Stimulated activated CD8-positive, alpha-beta memory T cell treated with anti-CD3 and anti-CD28 coated beads, Interleukin-15, amount 100 ng/mL, for 4 hours (primary cell): ENCODE data around the gene B4GALT6.

Experiments
- DNase-seq, 2 donors: peaks; one replicate each; pipeline ENCODE4 v3.0.0-alpha.2; 2020; ENCODE audit warnings: low read depth in 2 of 2

B4GALT6 gene

GRCh38 chr18:31633392-31634330 lies 50.7 kb downstream of the B4GALT6 start:
- no peak for DNase-seq

- DNase-seq = no peak
Observed at GRCh38 chr18:31632356-31632755, 52.0 kb downstream of the B4GALT6 start.

GRCh38 chr18:31631526-31631925 lies 52.9 kb downstream of the B4GALT6 start:
- DNase-seq = no peak

- DNase-seq = no peak
Observed at GRCh38 chr18:31630549-31630948, 53.8 kb downstream of the B4GALT6 start.

GRCh38 chr18:31626409-31626808 lies 58.0 kb downstream of the B4GALT6 start:
- no peak for DNase-seq

GRCh38 chr18:31624892-31625640 lies 59.3 kb downstream of the B4GALT6 start:
- no peak for DNase-seq

- DNase-seq = no peak
Observed at GRCh38 chr18:31619291-31619690, 65.1 kb downstream of the B4GALT6 start.

- DNase-seq = no peak
Observed at GRCh38 chr18:31618801-31619200, 65.6 kb downstream of the B4GALT6 start.

GRCh38 chr18:31617031-31617717 lies 67.2 kb downstream of the B4GALT6 start:
- no peak for DNase-seq

- DNase-seq = no peak
Observed at GRCh38 chr18:31616586-31616985, 67.8 kb downstream of the B4GALT6 start.

- no peak for DNase-seq
Observed at GRCh38 chr18:31614044-31614443, 70.3 kb downstream of the B4GALT6 start.

GRCh38 chr18:31612124-31612523 lies 72.3 kb downstream of the B4GALT6 start:
- no peak for DNase-seq

GRCh38 chr18:31611511-31611910 lies 72.9 kb downstream of the B4GALT6 start:
- DNase-seq = no peak

- no peak for DNase-seq
Observed at GRCh38 chr18:31610286-31611205, 73.8 kb downstream of the B4GALT6 start.

GRCh38 chr18:31609886-31610285 lies 74.5 kb downstream of the B4GALT6 start:
- no peak for DNase-seq

- DNase-seq = no peak
Observed at GRCh38 chr18:31607384-31607783, 77.0 kb downstream of the B4GALT6 start.

GRCh38 chr18:31606265-31606664 lies 78.1 kb downstream of the B4GALT6 start:
- DNase-seq = no peak

GRCh38 chr18:31603315-31603714 lies 81.1 kb downstream of the B4GALT6 start:
- no peak for DNase-seq

- no peak for DNase-seq
Observed at GRCh38 chr18:31598021-31598805, 86.2 kb downstream of the B4GALT6 start.
